ENCODE data around the gene SMAD9. TPM values are rescaled to one million over a fixed set of nuclear protein-coding genes. Genes with fewer than 3 reads are reported as not detected.

The SMAD9 gene
- polyA plus RNA-seq, 1 of the 3 experiments (the other 2 are of a cell fraction): 3.1 TPM

- ChIA-PET CTCF (no interaction called here), POLR2A (no interaction called here)
- Histone ChIP-seq H3K27ac (ENCODE audit: low read depth in 2 of 2, low read length in 1 of 2) (peak overlapping the region; percentile 51 to 96), H3K27me3 (ENCODE audit: insufficient read depth) (no peaks in the 10 kb centered on the region), H3K36me3 (replicated peaks in 1 of 2; ENCODE audit: control insufficient read depth in 1 of 2, insufficient read depth in 2 of 2, low read length in 1 of 2) (no peaks in the 10 kb centered on the region), H3K9ac (peak overlapping the region; percentile 65), H3K9me2 (no peaks in the 10 kb centered on the region), H3K79me2 (ENCODE audit: insufficient read depth) (peaks cover 33% of the 10 kb centered on the region), H4K20me1 (ENCODE audit: insufficient read depth) (no peaks in the 10 kb centered on the region), H2AFZ (ENCODE audit: low read depth) (peak overlapping the region; percentile 92), H3K9me3 (no peaks in the 10 kb centered on the region), H3K4me1 (ENCODE audit: control insufficient read depth in 1 of 2, insufficient read depth in 2 of 2, low read depth in 1 of 2, low read length in 1 of 2) (peaks cover 18 to 34% of the 10 kb centered on the region in 2 experiments; a peak in 3 of 4 replicates), H3K4me2 (peak overlapping the region; percentile 79), H3F3A (replicated peaks; ENCODE audit: insufficient read depth) (peaks cover 24% of the 10 kb centered on the region), H3K4me3 (ENCODE audit: low read depth in 2 of 2, low read length in 1 of 2) (peak overlapping the region; percentile 51 to 60; a peak in 3 of 4 replicates)
- DNase-seq: no peak
- 71% methylated on average over 7 of the region's 9 CpGs for WGBS (ENCODE audit: low lambda C conversion rate)
- no peak for TF ChIP-seq FOXM1 (IDR thresholded peaks at IDR 0.05; ENCODE audit: low read depth)
- no peak for TF ChIP-seq SMC3 (IDR thresholded peaks at IDR 0.05; ENCODE audit: low read depth, low read length)
- TF ChIP-seq CHD2 (IDR thresholded peaks at IDR 0.05; ENCODE audit: low read length, partially characterized antibody): no peak
- TF ChIP-seq TAF1 (IDR thresholded peaks at IDR 0.05; ENCODE audit: borderline replicate concordance, low read depth, low read length): no peak
- TF ChIP-seq RAD21 (IDR thresholded peaks at IDR 0.05; ENCODE audit: low read length): no peak
- no peak for TF ChIP-seq MXI1 (IDR thresholded peaks at IDR 0.05; ENCODE audit: low read depth, low read length)
Measured at GRCh38 chr13:36920616-36921185, 663 bp upstream of the SMAD9 start.

- Histone ChIP-seq H3K79me2 (ENCODE audit: insufficient read depth) (peaks cover 47% of the 10 kb centered on the region), H3F3A (replicated peaks; ENCODE audit: insufficient read depth) (peaks cover 24% of the 10 kb centered on the region), H3K4me3 (ENCODE audit: low read depth in 2 of 2, low read length in 1 of 2) (peak overlapping the region; percentile 60 to 95), H3K9me2 (no peaks in the 10 kb centered on the region), H3K4me1 (ENCODE audit: control insufficient read depth in 1 of 2, insufficient read depth in 2 of 2, low read depth in 1 of 2, low read length in 1 of 2) (peaks cover 31 to 44% of the 10 kb centered on the region in 2 experiments; a peak in 3 of 4 replicates), H3K27me3 (ENCODE audit: insufficient read depth) (no peaks in the 10 kb centered on the region), H4K20me1 (ENCODE audit: insufficient read depth) (no peaks in the 10 kb centered on the region), H3K4me2 (peak overlapping the region; percentile 83), H3K36me3 (replicated peaks in 1 of 2; ENCODE audit: control insufficient read depth in 1 of 2, insufficient read depth in 2 of 2, low read length in 1 of 2) (no peaks in the 10 kb centered on the region), H3K27ac (ENCODE audit: low read depth in 2 of 2, low read length in 1 of 2) (peak overlapping the region; percentile 84 to 96), H2AFZ (ENCODE audit: low read depth) (peak overlapping the region; percentile 76), H3K9ac (peak overlapping the region; percentile 83), H3K9me3 (no peaks in the 10 kb centered on the region)
- POLR2A ChIA-PET: interaction anchor here (0.6 kb wide), 1 partner anchor 81 kb away, joined by 3 read pairs; the partner anchor contains the start of gene EXOSC8
- under 1% methylated on average over 21 of the region's 51 CpGs for WGBS (ENCODE audit: low lambda C conversion rate)
- DNase-seq: peak; percentile 75
- no peak for TF ChIP-seq RFX5 (IDR thresholded peaks at IDR 0.05; ENCODE audit: low read length)
- no peak for TF ChIP-seq ZBTB33 (IDR thresholded peaks at IDR 0.05; ENCODE audit: borderline replicate concordance, low read depth)
- peak; percentile 6; the same call in 1 of the 2 replicates for TF ChIP-seq MAX (IDR thresholded peaks at IDR 0.05; ENCODE audit: low read depth)
- TF ChIP-seq GATA2 (CRISPR knock-in tag; IDR thresholded peaks at IDR 0.05): no peak
- TF ChIP-seq TCF12 (IDR thresholded peaks at IDR 0.05): peak; percentile 4; the same call in 1 of the 2 replicates
- TF ChIP-seq PBX3 (IDR thresholded peaks at IDR 0.05): 0 out of 2 replicates have a peak, but pooled peaks have one; percentile 19
- no peak; the same call in 1 of the 2 replicates for TF ChIP-seq MXI1 (IDR thresholded peaks at IDR 0.05; ENCODE audit: low read depth, low read length)
- TF ChIP-seq YY1 (IDR thresholded peaks at IDR 0.05; ENCODE audit: low read depth): no peak
- no peak for TF ChIP-seq POLR2AphosphoS5 (IDR thresholded peaks at IDR 0.05; ENCODE audit: low read depth, low read length)
- TF ChIP-seq RCOR1 (IDR thresholded peaks at IDR 0.05; ENCODE audit: low read length): peak; percentile 11; the same call in 1 of the 2 replicates
- 0 out of 2 replicates have a peak, but pooled peaks have one; percentile 5 for TF ChIP-seq TEAD4 (IDR thresholded peaks at IDR 0.05; ENCODE audit: borderline replicate concordance, insufficient read depth)
- no peak for TF ChIP-seq EZH2phosphoT487 (IDR thresholded peaks at IDR 0.05; ENCODE audit: borderline replicate concordance, low read depth)
- TF ChIP-seq EP300 (IDR thresholded peaks at IDR 0.05; ENCODE audit: borderline replicate concordance in 1 of 2, low read depth in 1 of 2, low read length in 1 of 2): peak in 1 of 2 experiments; percentile 22; a peak in 1 of 4 replicates
- no peak for TF ChIP-seq REST (IDR thresholded peaks at IDR 0.05; ENCODE audit: low read depth, low read length)
- CTCF ChIA-PET: interaction anchor here (0.9 to 1.8 kb wide), 4 partner anchors 52 to 71 kb away, joined by 3 to 5 read pairs (median 4); no protein-coding TSS in a partner anchor
Measured at GRCh38 chr13:36919171-36919832, 736 bp downstream of the SMAD9 start.
